ENCODE data around the gene WFDC10A.
"Not testable (repeated sequence)": the region's sequence is repeated elsewhere in the genome, so short reads cannot be mapped to it uniquely, and the experiment has no call there.

The WFDC10A gene

GRCh38 chr20:45629496-45630100 lies at the start of gene WFDC10A:
Gene WFDC10A, plus strand, starts transcription at chr20:45629739. Its CDS starts 75 bp downstream, at chr20:45629814.
- peak in 1 of 3 donors; percentile 4 for DNase-seq (ENCODE audit: low read depth in 3 of 3, low spot score in 1 of 3)

- no peak for DNase-seq (ENCODE audit: low read depth in 3 of 3, low spot score in 1 of 3)
Measured at GRCh38 chr20:45581702-45582101, 47.8 kb upstream of the WFDC10A start.

- DNase-seq (ENCODE audit: low read depth in 3 of 3, low spot score in 1 of 3) = no peak
Measured at GRCh38 chr20:45583502-45583901, 46.0 kb upstream of the WFDC10A start.

- DNase-seq (ENCODE audit: low read depth in 3 of 3, low spot score in 1 of 3) = not testable (repeated sequence)
Measured at GRCh38 chr20:45584294-45584693, 45.2 kb upstream of the WFDC10A start.

GRCh38 chr20:45585986-45586385 lies 43.6 kb upstream of the WFDC10A start:
- not testable (repeated sequence) for DNase-seq (ENCODE audit: low read depth in 3 of 3, low spot score in 1 of 3)

- no peak for DNase-seq (ENCODE audit: low read depth in 3 of 3, low spot score in 1 of 3)
Measured at GRCh38 chr20:45588800-45589199, 40.7 kb upstream of the WFDC10A start.

- DNase-seq (ENCODE audit: low read depth in 3 of 3, low spot score in 1 of 3) = no peak
Measured at GRCh38 chr20:45589725-45590124, 39.8 kb upstream of the WFDC10A start.

- DNase-seq (ENCODE audit: low read depth in 3 of 3, low spot score in 1 of 3) = no peak
Measured at GRCh38 chr20:45592574-45593189, 36.9 kb upstream of the WFDC10A start.

- DNase-seq (ENCODE audit: low read depth in 3 of 3, low spot score in 1 of 3) = no peak
Measured at GRCh38 chr20:45593498-45593897, 36.0 kb upstream of the WFDC10A start.

GRCh38 chr20:45595235-45595634 lies 34.3 kb upstream of the WFDC10A start:
- DNase-seq (ENCODE audit: low read depth in 3 of 3, low spot score in 1 of 3) = no peak

GRCh38 chr20:45607810-45608209 lies 21.7 kb upstream of the WFDC10A start:
- DNase-seq (ENCODE audit: low read depth in 3 of 3, low spot score in 1 of 3) = no peak

GRCh38 chr20:45611054-45611453 lies 18.5 kb upstream of the WFDC10A start:
- DNase-seq (ENCODE audit: low read depth in 3 of 3, low spot score in 1 of 3) = peak in 1 of 3 donors; percentile 2

GRCh38 chr20:45612314-45612713 lies 17.2 kb upstream of the WFDC10A start:
- DNase-seq (ENCODE audit: low read depth in 3 of 3, low spot score in 1 of 3) = no peak

- no peak for DNase-seq (ENCODE audit: low read depth in 3 of 3, low spot score in 1 of 3)
Measured at GRCh38 chr20:45617591-45617990, 11.9 kb upstream of the WFDC10A start.

GRCh38 chr20:45621593-45621992 lies 7.9 kb upstream of the WFDC10A start:
- DNase-seq (ENCODE audit: low read depth in 3 of 3, low spot score in 1 of 3) = no peak

- no peak for DNase-seq (ENCODE audit: low read depth in 3 of 3, low spot score in 1 of 3)
Measured at GRCh38 chr20:45626540-45626939, 3.0 kb upstream of the WFDC10A start.

- DNase-seq (ENCODE audit: low read depth in 3 of 3, low spot score in 1 of 3) = no peak
Measured at GRCh38 chr20:45630371-45630770, 832 bp downstream of the WFDC10A start.

- no peak for DNase-seq (ENCODE audit: low read depth in 3 of 3, low spot score in 1 of 3)
Measured at GRCh38 chr20:45631184-45631583, 1.6 kb downstream of the WFDC10A start, which contains the start of gene WFDC9. Gene WFDC9, minus strand, starts transcription at chr20:45631284. Its CDS starts 21,103 bp downstream, at chr20:45610181.

- no peak for DNase-seq (ENCODE audit: low read depth in 3 of 3, low spot score in 1 of 3)
Measured at GRCh38 chr20:45636513-45636912, 7.0 kb downstream of the WFDC10A start.

GRCh38 chr20:45639687-45640086 lies 10.1 kb downstream of the WFDC10A start:
- no peak for DNase-seq (ENCODE audit: low read depth in 3 of 3, low spot score in 1 of 3)

GRCh38 chr20:45641076-45641475 lies 11.5 kb downstream of the WFDC10A start:
- not testable (repeated sequence) for DNase-seq (ENCODE audit: low read depth in 3 of 3, low spot score in 1 of 3)

GRCh38 chr20:45645869-45646268 lies 16.3 kb downstream of the WFDC10A start:
- DNase-seq (ENCODE audit: low read depth in 3 of 3, low spot score in 1 of 3) = not testable (repeated sequence)

- DNase-seq (ENCODE audit: low read depth in 3 of 3, low spot score in 1 of 3) = no peak
Measured at GRCh38 chr20:45646875-45647274, 17.3 kb downstream of the WFDC10A start.
